ENCODE data around the gene RASSF3. TPM values are rescaled to one million over a fixed set of nuclear protein-coding genes. Genes with fewer than 3 reads are reported as not detected.

Gene RASSF3
- polyA plus RNA-seq, 1 donor (not counting 4 experiments of a cell fraction or from before 2014, with no cell fraction given), result 9.6 TPM

- H3K9me3 ChIP-seq (ENCODE audit: control insufficient read depth, low read depth, low read length), result no peaks in the 10 kb centered on the region
- H3K4me1 ChIP-seq (ENCODE audit: control insufficient read depth, extremely low read depth, insufficient read depth, low read length), result no peaks in the 10 kb centered on the region
- H4K20me1 ChIP-seq (ENCODE audit: control insufficient read depth, extremely low read depth, insufficient read depth, low read length), result no peaks in the 10 kb centered on the region
- H3K4me3 ChIP-seq (ENCODE audit: control insufficient read depth in 2 of 3, extremely low read depth in 1 of 3, insufficient read depth in 2 of 3, low read depth in 1 of 3, low read length in 3 of 3), result no peak overlapping the region
- dilution Hi-C loops (cut with MboI; ENCODE audit: extremely low pct_ligation_motif_present, low sequenced_read_pairs), result no loop called here
- no peaks in the 10 kb centered on the region for H3K79me2 ChIP-seq (ENCODE audit: control insufficient read depth, insufficient read depth, low read length)
- no peak for DNase-seq (ENCODE audit: low read depth, low spot score)
- no peaks in the 10 kb centered on the region for H3K9me1 ChIP-seq (ENCODE audit: control insufficient read depth, extremely low read depth, insufficient read depth, low read length)
- no peaks in the 10 kb centered on the region for H3K36me3 ChIP-seq (ENCODE audit: control insufficient read depth in 2 of 2, extremely low read depth in 1 of 2, insufficient read depth in 2 of 2, low read length in 2 of 2)
- no peak overlapping the region for H3K27ac ChIP-seq (ENCODE audit: control insufficient read depth, insufficient read depth, low read length)
- no peak overlapping the region for H3K4me2 ChIP-seq (ENCODE audit: control insufficient read depth, extremely low read depth, insufficient read depth, low read depth, low read length)
- H2AFZ ChIP-seq (ENCODE audit: control insufficient read depth, low read length), result no peak overlapping the region
- no peak overlapping the region for H3K9ac ChIP-seq (ENCODE audit: control insufficient read depth, extremely low read depth, insufficient read depth, low read length)
- no peaks in the 10 kb centered on the region for H3K27me3 ChIP-seq (ENCODE audit: control insufficient read depth, extremely low read depth, insufficient read depth, low read length)
- TF ChIP-seq EZH2 (IDR thresholded peaks at IDR 0.05; ENCODE audit: low read length), result no peak
- TF ChIP-seq, protein P1, sequence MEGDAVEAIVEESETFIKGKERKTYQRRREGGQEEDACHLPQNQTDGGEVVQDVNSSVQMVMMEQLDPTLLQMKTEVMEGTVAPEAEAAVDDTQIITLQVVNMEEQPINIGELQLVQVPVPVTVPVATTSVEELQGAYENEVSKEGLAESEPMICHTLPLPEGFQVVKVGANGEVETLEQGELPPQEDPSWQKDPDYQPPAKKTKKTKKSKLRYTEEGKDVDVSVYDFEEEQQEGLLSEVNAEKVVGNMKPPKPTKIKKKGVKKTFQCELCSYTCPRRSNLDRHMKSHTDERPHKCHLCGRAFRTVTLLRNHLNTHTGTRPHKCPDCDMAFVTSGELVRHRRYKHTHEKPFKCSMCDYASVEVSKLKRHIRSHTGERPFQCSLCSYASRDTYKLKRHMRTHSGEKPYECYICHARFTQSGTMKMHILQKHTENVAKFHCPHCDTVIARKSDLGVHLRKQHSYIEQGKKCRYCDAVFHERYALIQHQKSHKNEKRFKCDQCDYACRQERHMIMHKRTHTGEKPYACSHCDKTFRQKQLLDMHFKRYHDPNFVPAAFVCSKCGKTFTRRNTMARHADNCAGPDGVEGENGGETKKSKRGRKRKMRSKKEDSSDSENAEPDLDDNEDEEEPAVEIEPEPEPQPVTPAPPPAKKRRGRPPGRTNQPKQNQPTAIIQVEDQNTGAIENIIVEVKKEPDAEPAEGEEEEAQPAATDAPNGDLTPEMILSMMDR (optimal IDR thresholded peaks at IDR 0.05 in 1 of 3, IDR thresholded peaks at IDR 0.05 in 1 of 3, conservative IDR thresholded peaks at IDR 0.05 in 1 of 3; ENCODE audit: extremely low read depth in 1 of 3, insufficient read depth in 2 of 3, low read length in 3 of 3), result no peak
- no peak for FAIRE-seq
Measured at GRCh38 chr12:64600164-64600561, 10.1 kb upstream of the RASSF3 start.

DNA sequence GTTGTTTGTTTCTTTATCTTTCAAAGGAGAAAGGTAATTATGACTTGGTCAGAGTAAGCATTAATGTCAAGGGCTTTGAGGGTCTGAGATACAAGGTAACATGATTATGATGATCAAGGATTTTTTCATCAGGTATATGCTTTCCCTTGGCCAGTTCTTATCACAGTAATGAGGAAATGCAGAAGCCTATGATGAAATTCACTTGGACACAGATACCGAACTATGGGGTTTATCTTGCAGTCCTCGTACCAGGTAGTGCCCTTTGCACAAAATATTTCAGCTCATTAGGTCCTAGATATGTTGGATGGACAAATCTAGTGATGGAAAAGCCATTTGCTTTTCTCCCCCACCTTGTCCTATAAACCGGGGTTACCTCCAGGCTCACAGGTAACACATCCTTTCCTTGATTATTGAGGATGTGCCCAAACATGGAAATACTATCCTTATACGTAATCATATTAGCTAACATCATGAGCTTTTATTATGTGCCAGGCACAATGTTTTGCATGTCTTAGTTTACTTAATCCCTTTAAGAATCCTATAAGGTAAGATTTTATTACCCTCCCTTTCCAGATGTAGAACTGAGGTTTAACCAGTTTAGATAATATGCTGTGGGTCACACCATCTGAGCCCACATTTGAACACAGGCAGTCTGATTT, 7.0 kb upstream of the RASSF3 start:
- dilution Hi-C loops (cut with MboI; ENCODE audit: extremely low pct_ligation_motif_present, low sequenced_read_pairs), result no loop called here
- Histone ChIP-seq H3K4me3 (ENCODE audit: control insufficient read depth in 2 of 3, extremely low read depth in 1 of 3, insufficient read depth in 2 of 3, low read depth in 1 of 3, low read length in 3 of 3) (no peak overlapping the region), H3K27me3 (ENCODE audit: control insufficient read depth, extremely low read depth, insufficient read depth, low read length) (no peaks in the 10 kb centered on the region), H3K4me1 (ENCODE audit: control insufficient read depth, extremely low read depth, insufficient read depth, low read length) (peaks cover under 1% of the 10 kb centered on the region), H3K36me3 (ENCODE audit: control insufficient read depth in 2 of 2, extremely low read depth in 1 of 2, insufficient read depth in 2 of 2, low read length in 2 of 2) (no peaks in the 10 kb centered on the region), H3K9me3 (ENCODE audit: control insufficient read depth, low read depth, low read length) (no peaks in the 10 kb centered on the region), H3K9ac (ENCODE audit: control insufficient read depth, extremely low read depth, insufficient read depth, low read length) (no peak overlapping the region), H3K4me2 (ENCODE audit: control insufficient read depth, extremely low read depth, insufficient read depth, low read depth, low read length) (no peak overlapping the region), H4K20me1 (ENCODE audit: control insufficient read depth, extremely low read depth, insufficient read depth, low read length) (no peaks in the 10 kb centered on the region), H2AFZ (ENCODE audit: control insufficient read depth, low read length) (no peak overlapping the region), H3K9me1 (ENCODE audit: control insufficient read depth, extremely low read depth, insufficient read depth, low read length) (no peaks in the 10 kb centered on the region), H3K79me2 (ENCODE audit: control insufficient read depth, insufficient read depth, low read length) (no peaks in the 10 kb centered on the region), H3K27ac (ENCODE audit: control insufficient read depth, insufficient read depth, low read length) (no peak overlapping the region)
- FAIRE-seq (no peak), DNase-seq (ENCODE audit: low read depth, low spot score) (no peak)
- TF ChIP-seq, protein P1 (optimal IDR thresholded peaks at IDR 0.05 in 1 of 3, IDR thresholded peaks at IDR 0.05 in 1 of 3, conservative IDR thresholded peaks at IDR 0.05 in 1 of 3; ENCODE audit: extremely low read depth in 1 of 3, insufficient read depth in 2 of 3, low read length in 3 of 3), result no peak
- no peak for TF ChIP-seq EZH2 (IDR thresholded peaks at IDR 0.05; ENCODE audit: low read length)

Data from keratinocyte (primary cell).